Prostate gland (tissue), 2 donors: ENCODE measurements around the gene L3MBTL4. TPM values are rescaled to one million over a fixed set of nuclear protein-coding genes. Genes with fewer than 3 reads are reported as not detected.

Experiments used
- DNase-seq: peaks from one replicate; pipeline ENCODE4 v3.0.0-alpha.2; 2019; ENCODE audit warnings: low spot score
- H3K27ac ChIP-seq, 2 donors: fragments of 200-600 bp; sonication (generic); 2 replicates each; pipeline ENCODE4 v1.5.1; 2017 to 2019
- H3K27me3 ChIP-seq: fragments of 200-600 bp; sonication (generic); replicated peaks from 2 replicates; pipeline ENCODE4 v1.5.1; 2019; ENCODE audit not compliant: insufficient read depth
- H3K36me3 ChIP-seq, 2 donors: fragments of 200-600 bp; sonication (generic); 1 replicate in 1 of 2; 2 replicates in 1 of 2; pipeline versions ENCODE4 v1.5.1 to v1.8.1; 2017 to 2019
- H3K4me1 ChIP-seq: fragments of 200-600 bp; sonication (generic); replicated peaks from 2 replicates; pipeline ENCODE4 v1.5.1; 2019
- H3K4me3 ChIP-seq, 2 donors: fragments of 200-600 bp; sonication (generic); 2 replicates each; pipeline ENCODE4 v1.5.1; 2017 to 2019
- H3K9me3 ChIP-seq: fragments of 200-600 bp; sonication (generic); 2 replicates; pipeline ENCODE4 v1.5.1; 2017
- CTCF ChIP-seq, 4 experiments: fragments of 200-600 bp in 2 of 4; fragments of 450-650 bp in 2 of 4; sonication (generic) in 2 of 4; IDR thresholded peaks; 1 replicate in 3 of 4; 2 replicates in 1 of 4; pipeline ENCODE4 v1.5.1; 2016 to 2019; ENCODE audit warnings: antibody characterized with exemption in 4 of 4, mild to moderate bottlenecking in 2 of 4, moderate library complexity in 2 of 4
- POLR2A ChIP-seq: fragments of 450-650 bp; IDR thresholded peaks from one replicate; pipeline ENCODE4 v1.6.1; 2016; ENCODE audit warnings: antibody characterized with exemption, mild to moderate bottlenecking
- POLR2AphosphoS5 ChIP-seq: sonication (generic); formaldehyde crosslinking; IDR thresholded peaks from one replicate; pipeline ENCODE4 v1.6.1; 2017; ENCODE audit warnings: antibody characterized with exemption
- WGBS: methylation state at CpG from one replicate; pipeline ENCODE4 v1.1.5; 2018; 5-methylcytosine and 5-hydroxymethylcytosine counted together
- intact Hi-C: fragments of 100-400 bp; cut with DNase I; formaldehyde crosslinking; loops from one replicate; pipeline ENCODE4 v1.14.2; 2022
- total RNA-seq, 2 donors: library from RNA; depleted of rRNA; stranded (reverse); fragments of >200 nt; gene quantifications; one replicate each; pipeline ENCODE4 v1.1.0, GENCODE V29; 2016

L3MBTL4 gene
- total RNA-seq, 2 donors from 2014 or later: 3.5 to 20.5 TPM

- H3K4me3 ChIP-seq: no peak overlapping the region
- H3K9me3 ChIP-seq: no peaks in the 10 kb centered on the region
- intact Hi-C loops: no loop called here
- no peak for TF ChIP-seq POLR2A
- TF ChIP-seq CTCF (IDR thresholded peaks at IDR 0.05): no peak
- TF ChIP-seq POLR2AphosphoS5: no peak
- no peak overlapping the region for H3K27ac ChIP-seq
- WGBS: 52% methylated on average over 10 of the region's 10 CpGs
- H3K4me1 ChIP-seq: no peaks in the 10 kb centered on the region
- DNase-seq: no peak
- no peaks in the 10 kb centered on the region for H3K27me3 ChIP-seq
- H3K36me3 ChIP-seq: no peaks in the 10 kb centered on the region
Observed at GRCh38 chr18:5961097-5961827, 453.4 kb downstream of the L3MBTL4 start.

GRCh38 chr18:5958822-5959221 lies 455.9 kb downstream of the L3MBTL4 start:
- Histone ChIP-seq H3K27ac (no peak overlapping the region), H3K9me3 (no peaks in the 10 kb centered on the region), H3K36me3 (no peaks in the 10 kb centered on the region), H3K27me3 (no peaks in the 10 kb centered on the region), H3K4me3 (no peak overlapping the region), H3K4me1 (no peaks in the 10 kb centered on the region)
- WGBS: 94% methylated on average over 6 of the region's 6 CpGs
- no peak for DNase-seq
- intact Hi-C loops: no loop called here
- no peak for TF ChIP-seq POLR2AphosphoS5
- TF ChIP-seq POLR2A: no peak
- no peak for TF ChIP-seq CTCF (IDR thresholded peaks at IDR 0.05)

GRCh38 chr18:5955861-5956260 lies 458.9 kb downstream of the L3MBTL4 start:
- H3K4me3 ChIP-seq: no peak overlapping the region
- H3K27me3 ChIP-seq: no peaks in the 10 kb centered on the region
- H3K27ac ChIP-seq: no peak overlapping the region
- H3K36me3 ChIP-seq: no peaks in the 10 kb centered on the region
- no peak for DNase-seq
- WGBS: 62% methylated on average over 5 of the region's 5 CpGs
- H3K9me3 ChIP-seq: no peaks in the 10 kb centered on the region
- TF ChIP-seq POLR2AphosphoS5: no peak
- TF ChIP-seq CTCF (IDR thresholded peaks at IDR 0.05): no peak
- TF ChIP-seq POLR2A: no peak
- no peaks in the 10 kb centered on the region for H3K4me1 ChIP-seq
- intact Hi-C loops: no loop called here

GRCh38 chr18:5951515-5952091 lies 463.1 kb downstream of the L3MBTL4 start:
- Histone ChIP-seq H3K9me3 (no peaks in the 10 kb centered on the region), H3K4me1 (no peaks in the 10 kb centered on the region), H3K4me3 (no peak overlapping the region), H3K36me3 (no peaks in the 10 kb centered on the region), H3K27me3 (no peaks in the 10 kb centered on the region), H3K27ac (no peak overlapping the region)
- WGBS: 88% methylated on average over 4 of the region's 4 CpGs
- TF ChIP-seq POLR2AphosphoS5 (no peak), POLR2A (no peak), CTCF (IDR thresholded peaks at IDR 0.05) (no peak)
- DNase-seq: no peak
- intact Hi-C loops: no loop called here

- Histone ChIP-seq H3K4me3 (no peak overlapping the region), H3K27ac (no peak overlapping the region), H3K4me1 (no peaks in the 10 kb centered on the region), H3K27me3 (no peaks in the 10 kb centered on the region), H3K9me3 (no peaks in the 10 kb centered on the region), H3K36me3 (no peaks in the 10 kb centered on the region)
- DNase-seq: no peak
- TF ChIP-seq CTCF (IDR thresholded peaks at IDR 0.05) (no peak), POLR2AphosphoS5 (no peak), POLR2A (no peak)
- WGBS: 0% methylated on average over 1 of the region's 1 CpG
- intact Hi-C loops: no loop called here
Observed at GRCh38 chr18:5948781-5949180, 465.9 kb downstream of the L3MBTL4 start.
